Endometrial microvascular endothelial cells (primary cell): ENCODE data around the gene DIP2C. TPM values are rescaled to one million over a fixed set of nuclear protein-coding genes. Genes with fewer than 3 reads are reported as not detected.
"Not testable (repeated sequence)": the region's sequence is repeated elsewhere in the genome, so short reads cannot be mapped to it uniquely, and the experiment has no call there.

Source experiments
- in situ Hi-C: cut with HindIII; loops from 2 replicates; pipeline ENCODE4 v1.10.0; 2017; ENCODE audit warnings: low sequenced_read_pairs, low pct_unique_long_range_greater_than_20kb; ENCODE audit errors: inconsistent ontology term
- total RNA-seq: library from RNA; depleted of rRNA; stranded (reverse); fragments of >200 nt; gene quantifications from one replicate; pipeline ENCODE4 v1.2.3, GENCODE V29; 2015; ENCODE audit errors: inconsistent ontology term

DIP2C gene
- total RNA-seq, 1 donor from 2014 or later = 3.2 TPM

GRCh38 chr10:486206-486605 is 203.3 kb downstream of the DIP2C start:
- in situ Hi-C loops = no loop called here

DNA sequence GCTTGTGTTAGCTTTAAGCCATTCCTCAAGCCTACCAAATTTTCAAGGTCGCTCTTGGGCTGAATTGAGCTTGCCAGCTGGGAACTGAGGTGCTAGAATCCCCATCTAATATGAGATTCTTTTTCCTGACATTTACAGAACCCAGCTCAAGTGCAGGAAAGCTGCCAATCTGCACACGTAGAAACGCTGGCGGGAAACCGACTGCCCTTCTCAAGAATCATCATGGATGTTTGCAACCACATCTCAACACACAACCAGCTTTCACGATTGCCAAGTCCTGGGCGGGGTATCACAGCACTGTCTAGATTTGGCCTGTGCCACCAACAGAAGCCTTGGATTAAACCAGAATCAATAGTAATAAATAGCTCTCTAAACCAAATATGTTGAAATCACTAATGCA is 203.7 kb downstream of the DIP2C start:
- in situ Hi-C loops = no loop called here

DNA sequence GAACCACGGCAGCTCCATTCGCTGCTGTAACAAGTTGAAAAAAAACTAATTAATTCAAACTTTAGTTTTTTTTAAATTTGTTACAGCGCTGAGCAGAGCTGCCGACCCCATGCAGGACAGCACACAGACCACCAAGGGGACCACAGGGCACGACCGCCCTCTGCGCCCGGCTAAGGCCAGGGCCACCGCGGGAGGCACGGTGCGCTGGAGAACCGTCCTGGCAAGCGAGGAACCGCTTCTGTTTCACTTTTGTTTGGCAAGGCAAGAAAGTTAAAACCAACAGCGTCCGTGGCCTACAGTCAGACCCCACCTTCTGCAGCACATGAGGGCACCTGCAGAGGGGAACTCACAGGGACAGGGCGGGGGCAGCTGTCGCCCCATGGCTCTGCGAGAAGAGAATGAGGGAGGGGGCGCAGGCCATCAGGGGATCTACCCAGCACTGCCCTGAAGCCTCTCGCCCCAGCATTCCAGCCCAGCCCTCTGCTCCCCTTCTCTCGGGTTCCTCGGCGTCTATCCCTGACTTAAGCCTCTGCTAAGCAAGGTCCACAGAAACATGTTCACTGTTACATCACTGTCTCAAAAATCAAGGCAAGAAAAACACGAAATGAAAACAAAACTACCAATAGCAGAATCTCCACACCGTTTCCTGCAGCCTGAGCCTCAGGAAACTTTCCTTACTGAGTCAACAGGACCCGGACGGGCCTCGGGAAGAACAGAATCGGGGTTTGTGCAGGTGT is 204.4 kb downstream of the DIP2C start:
- in situ Hi-C loops = no loop called here

DNA sequence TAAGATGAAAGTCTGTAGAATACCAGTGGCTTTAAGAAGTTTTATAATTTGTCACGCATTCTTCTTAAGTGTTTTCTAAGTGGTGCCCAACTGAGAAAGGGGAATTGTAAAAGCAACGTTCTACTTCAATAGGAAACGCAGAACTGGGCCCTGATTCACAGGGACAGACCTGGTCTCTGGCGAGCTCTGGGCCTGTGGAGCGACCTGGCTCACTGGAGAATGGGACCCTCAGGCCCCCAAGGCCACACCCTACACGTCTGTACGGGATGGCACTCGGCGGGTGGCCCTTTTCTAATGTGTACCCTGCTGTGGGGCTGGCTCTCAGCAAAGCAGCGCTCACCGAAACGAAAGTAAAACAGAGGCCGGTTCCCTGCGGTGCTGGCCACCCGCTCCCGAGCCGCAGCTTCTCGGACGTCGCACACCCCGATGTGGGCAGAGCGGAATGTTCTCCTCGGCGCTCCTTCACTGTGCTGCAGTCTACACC is 205.0 kb downstream of the DIP2C start:
- in situ Hi-C loops = no loop called here

DNA sequence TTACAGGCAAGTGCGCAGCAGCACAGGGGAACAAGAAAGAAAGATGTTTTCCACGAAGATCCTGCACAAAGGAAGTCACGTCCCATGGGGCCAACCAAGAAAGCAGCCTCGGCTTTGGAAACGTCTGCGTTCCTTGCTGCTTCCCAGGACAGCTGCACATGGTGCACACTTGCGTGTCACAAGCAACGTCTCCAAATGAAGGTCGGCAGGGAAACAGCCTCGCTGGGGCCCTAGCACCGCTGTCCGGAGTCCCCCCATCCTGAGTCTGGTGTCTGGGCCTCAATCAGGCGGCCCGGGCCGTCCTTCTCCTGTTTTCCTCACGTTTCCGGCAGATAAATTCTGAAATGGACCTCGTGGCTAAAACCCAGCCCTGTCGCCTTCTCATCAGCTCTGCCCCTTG is 206.2 kb downstream of the DIP2C start:
- in situ Hi-C loops = no loop called here

DNA sequence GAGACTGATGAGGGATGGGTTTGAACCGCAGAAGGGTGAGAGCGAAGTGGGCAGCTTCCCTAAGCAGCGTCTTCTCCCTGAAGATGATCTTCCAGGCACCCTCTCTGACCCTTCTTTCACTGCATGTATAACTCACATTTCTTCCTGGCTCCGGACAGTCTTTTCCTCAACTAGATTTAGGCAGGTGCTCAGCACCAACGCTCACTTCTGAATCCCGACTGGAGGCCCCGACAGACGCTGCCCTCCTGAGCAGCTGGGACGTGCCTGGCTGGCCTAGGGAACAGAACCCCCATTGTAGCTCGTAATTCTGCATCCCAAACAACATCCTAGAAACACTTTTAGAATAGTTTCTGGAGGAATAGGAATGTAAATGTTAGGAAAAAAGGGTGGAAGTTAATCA is 206.6 kb downstream of the DIP2C start:
- in situ Hi-C loops = no loop called here

GRCh38 chr10:482051-482501 is 207.4 kb downstream of the DIP2C start:
- in situ Hi-C loops = no loop called here

- in situ Hi-C loops = no loop called here
Measured at GRCh38 chr10:481628-482027, 207.8 kb downstream of the DIP2C start.

- in situ Hi-C loops = no loop called here
Measured at GRCh38 chr10:480928-481552, 208.4 kb downstream of the DIP2C start.

GRCh38 chr10:480498-480927 is 209.0 kb downstream of the DIP2C start:
- in situ Hi-C loops = no loop called here

GRCh38 chr10:479706-480497 is 209.6 kb downstream of the DIP2C start:
- in situ Hi-C loops = not testable (repeated sequence)

DNA sequence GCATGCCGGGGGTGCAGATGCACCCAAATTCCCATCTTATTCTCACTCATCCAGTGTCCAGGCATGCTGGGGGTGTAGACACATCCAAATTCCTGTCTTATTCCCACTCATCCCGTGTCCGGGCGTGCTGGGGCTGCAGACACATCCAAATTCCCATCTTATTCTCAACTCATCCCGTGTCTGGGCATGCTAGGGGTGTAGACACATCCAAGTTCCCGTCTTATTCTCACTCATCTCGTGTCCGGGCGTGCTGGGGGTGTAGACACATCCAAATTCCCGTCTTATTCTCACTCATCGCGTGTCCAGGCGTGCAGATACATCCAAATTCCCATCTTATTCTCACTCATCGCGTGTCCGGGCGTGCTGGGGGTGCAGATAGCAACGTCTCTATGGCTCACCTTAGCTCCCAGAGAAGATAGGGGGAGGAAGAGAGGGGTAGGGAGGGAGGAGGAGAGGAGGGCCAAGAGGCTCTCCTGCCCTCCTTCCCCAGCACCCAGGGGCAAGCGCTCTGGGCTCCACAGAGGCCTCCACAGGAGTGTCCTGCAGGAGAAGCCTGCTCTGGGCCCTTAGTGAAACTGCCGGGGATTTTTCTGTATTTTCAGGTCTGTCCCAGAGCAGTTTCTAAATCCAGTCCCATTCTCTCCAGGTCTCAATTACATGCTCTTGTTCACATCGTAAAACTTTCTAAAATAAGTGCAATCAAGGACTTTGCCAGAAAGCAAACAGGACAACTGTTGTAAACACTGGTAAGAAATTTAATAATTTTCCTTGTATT is 210.8 kb downstream of the DIP2C start:
- in situ Hi-C loops = no loop called here

DNA sequence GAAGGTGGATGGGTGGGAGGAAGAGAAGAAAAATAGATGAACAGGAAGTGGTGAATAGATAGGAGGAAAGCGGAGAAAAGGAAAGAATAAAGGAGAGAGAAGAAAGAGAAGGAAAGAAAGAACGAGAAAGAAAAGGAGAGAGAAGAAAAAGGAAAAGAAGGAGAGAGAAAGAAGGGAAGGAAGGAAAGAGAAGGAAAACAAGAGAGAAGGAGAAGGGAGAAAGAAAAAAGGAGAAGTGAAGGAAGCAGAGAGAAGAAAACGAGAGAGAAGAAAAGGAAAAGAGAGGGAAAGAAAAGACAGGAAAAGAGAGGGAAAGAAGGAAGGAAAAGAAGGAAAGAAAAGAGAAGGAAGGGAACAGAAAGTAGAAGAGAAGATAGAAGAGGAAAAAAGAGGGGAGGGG is 211.8 kb downstream of the DIP2C start:
- in situ Hi-C loops = no loop called here

DNA sequence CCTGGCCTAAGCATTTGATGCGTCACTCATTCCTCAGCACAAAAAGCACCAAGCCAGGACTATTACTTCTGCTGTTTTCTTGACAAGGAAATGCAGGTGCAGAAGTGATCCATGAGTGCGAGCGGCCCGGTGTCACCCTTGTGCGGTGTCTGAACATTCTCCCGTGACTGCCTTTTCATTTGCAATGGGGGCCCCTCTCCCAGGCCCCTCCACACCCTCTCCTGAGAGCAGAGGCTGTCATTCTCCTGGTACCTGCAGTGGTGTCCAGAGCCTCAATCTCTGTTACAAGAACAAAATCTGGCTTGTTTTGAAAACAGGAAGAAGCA is 213.1 kb downstream of the DIP2C start:
- in situ Hi-C loops = no loop called here

DNA sequence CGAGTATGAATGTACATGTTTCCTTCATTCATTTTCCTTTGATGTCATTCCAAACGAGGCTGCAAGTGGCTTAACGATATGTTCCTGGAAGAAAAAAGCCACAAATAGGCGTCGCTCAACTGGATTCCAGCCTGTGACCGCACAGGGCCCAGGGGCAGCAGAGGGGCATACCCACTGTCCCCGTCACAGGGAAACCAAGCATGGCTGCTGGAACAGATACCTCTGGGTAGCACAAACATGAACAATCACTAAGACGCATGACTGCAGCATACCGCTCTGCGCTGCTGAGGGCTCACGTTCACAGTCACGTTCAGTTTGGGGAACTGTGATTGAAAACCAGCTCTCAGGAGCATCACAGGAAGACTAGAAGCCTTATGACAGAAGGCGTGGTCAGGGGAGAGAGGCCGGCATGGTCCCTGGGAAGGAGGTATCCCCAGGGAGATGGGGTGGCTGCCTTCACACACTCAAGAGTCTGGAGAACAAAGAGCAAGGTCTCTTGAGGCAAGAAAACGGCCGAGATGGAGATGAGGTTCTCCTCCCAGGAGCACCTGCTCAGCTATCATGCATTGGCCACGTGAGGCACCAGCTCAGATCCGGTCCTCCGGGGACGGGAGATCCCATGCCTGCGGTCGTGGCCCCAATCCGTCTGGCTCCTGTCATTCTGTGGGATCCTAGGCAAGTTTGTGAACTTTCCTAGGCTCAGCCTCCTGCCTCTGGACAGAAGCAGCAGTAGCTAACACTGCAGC is 213.6 kb downstream of the DIP2C start:
- in situ Hi-C loops = no loop called here

GRCh38 chr10:474946-475345 is 214.5 kb downstream of the DIP2C start:
- in situ Hi-C loops = no loop called here

- in situ Hi-C loops = no loop called here
Measured at GRCh38 chr10:474406-474805, 215.1 kb downstream of the DIP2C start.

- in situ Hi-C loops = no loop called here
Measured at GRCh38 chr10:472241-472910, 217.1 kb downstream of the DIP2C start.
